HUES48 (cell line): ENCODE data around the gene KLF6.

Experiments used
- H3K27ac ChIP-seq: one replicate; pipeline ENCODE4 v1.7.0; 2013; ENCODE audit warnings: low read depth, low read length, inconsistent platforms
- H3K27me3 ChIP-seq: 2 replicates; pipeline ENCODE4 v1.6.1; 2013; ENCODE audit warnings: mild to moderate bottlenecking, low read length; ENCODE audit not compliant: control insufficient read depth, insufficient read depth
- H3K36me3 ChIP-seq: 2 replicates; pipeline ENCODE4 v1.6.1; 2013; ENCODE audit warnings: low read length; ENCODE audit not compliant: control insufficient read depth, insufficient read depth
- H3K4me1 ChIP-seq: 2 replicates; pipeline ENCODE4 v1.6.1; 2013; ENCODE audit warnings: mild to moderate bottlenecking, low read length; ENCODE audit not compliant: control insufficient read depth, insufficient read depth
- H3K4me3 ChIP-seq: 2 replicates; pipeline ENCODE4 v1.5.1; 2013; ENCODE audit warnings: mild to moderate bottlenecking, low read depth, low read length
- H3K9ac ChIP-seq: 2 replicates; pipeline ENCODE4 v1.6.1; 2013; ENCODE audit warnings: mild to moderate bottlenecking, low read depth, low read length, moderate library complexity
- H3K9me3 ChIP-seq: 2 replicates; pipeline ENCODE4 v1.6.1; 2013; ENCODE audit warnings: low read length; ENCODE audit not compliant: control insufficient read depth, insufficient read depth

KLF6 gene

GRCh38 chr10:3786295-3787015 lies 1.4 kb upstream of the KLF6 start:
- Histone ChIP-seq H3K4me3 (peak overlapping the region; percentile 69), H3K27me3 (peaks cover 5% of the 10 kb centered on the region; the same call in 1 of the 2 replicates), H3K9ac (peak overlapping the region; percentile 92), H3K27ac (peak overlapping the region; percentile 97), H3K4me1 (peaks cover 31% of the 10 kb centered on the region), H3K9me3 (no peaks in the 10 kb centered on the region), H3K36me3 (peaks cover 7% of the 10 kb centered on the region)

DNA sequence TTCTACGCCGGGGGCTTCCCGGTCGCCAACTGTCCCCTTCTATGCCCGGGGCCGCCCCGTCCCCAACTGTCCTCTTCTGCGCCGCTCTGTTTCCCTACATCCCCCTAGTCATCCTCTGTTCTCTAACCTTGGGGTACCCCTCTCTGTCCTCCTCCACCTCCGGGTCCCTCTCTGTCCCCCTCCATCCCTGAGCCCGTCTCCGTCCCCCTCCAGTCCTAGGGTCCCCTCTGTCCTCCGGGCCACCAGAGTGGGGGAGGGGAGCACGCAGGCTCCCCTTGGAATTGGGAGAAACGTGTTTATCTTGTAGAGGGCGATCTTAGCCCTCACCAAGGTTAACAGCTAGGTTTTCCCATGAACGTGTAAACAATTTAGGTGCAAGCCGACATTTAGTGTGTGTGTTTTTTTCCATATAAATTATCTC lies 852 bp upstream of the KLF6 start:
- peaks cover 13% of the 10 kb centered on the region for H3K36me3 ChIP-seq
- peak overlapping the region; percentile 69 for H3K4me3 ChIP-seq
- H3K9ac ChIP-seq = peak overlapping the region; percentile 92
- H3K9me3 ChIP-seq = no peaks in the 10 kb centered on the region
- peak overlapping the region; percentile 97 for H3K27ac ChIP-seq
- peaks cover 5% of the 10 kb centered on the region; the same call in 1 of the 2 replicates for H3K27me3 ChIP-seq
- peaks cover 31% of the 10 kb centered on the region for H3K4me1 ChIP-seq

DNA sequence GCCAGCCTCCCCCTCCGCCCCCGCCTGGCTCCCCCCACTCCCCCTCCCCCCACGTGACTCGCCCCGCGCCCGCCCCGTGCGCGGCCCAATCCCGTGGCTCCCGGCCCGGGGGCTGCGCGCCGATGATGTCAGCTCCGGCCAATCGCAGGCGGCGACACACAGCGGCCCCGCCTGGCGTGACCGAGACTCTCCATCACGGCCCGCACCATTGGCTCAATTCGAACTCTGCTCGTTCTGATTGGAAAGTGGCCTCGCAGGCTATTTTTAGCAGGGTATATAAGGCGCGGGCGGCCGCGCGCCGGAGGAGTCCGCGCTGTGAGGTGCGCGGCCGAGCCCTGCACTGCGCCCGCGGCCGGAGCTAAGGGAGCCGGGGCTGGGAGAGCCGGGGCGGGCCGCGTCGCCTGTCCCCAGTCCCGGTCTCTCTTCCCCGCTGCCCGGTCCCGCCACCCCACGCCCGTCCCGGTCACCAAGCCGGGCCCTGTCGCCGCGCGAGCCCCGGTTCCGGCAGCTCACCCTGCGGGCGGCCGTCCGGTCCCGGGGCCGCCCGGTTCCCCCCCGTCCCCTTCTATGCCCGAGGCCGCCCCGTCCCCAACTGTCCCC lies 342 bp upstream of the KLF6 start:
- Histone ChIP-seq H3K4me1 (peaks cover 31% of the 10 kb centered on the region), H3K4me3 (peak overlapping the region; percentile 85), H3K9me3 (no peaks in the 10 kb centered on the region), H3K27ac (peak overlapping the region; percentile 99), H3K27me3 (peaks cover 5% of the 10 kb centered on the region; the same call in 1 of the 2 replicates), H3K9ac (peak overlapping the region; percentile 97), H3K36me3 (peaks cover 18% of the 10 kb centered on the region)

DNA sequence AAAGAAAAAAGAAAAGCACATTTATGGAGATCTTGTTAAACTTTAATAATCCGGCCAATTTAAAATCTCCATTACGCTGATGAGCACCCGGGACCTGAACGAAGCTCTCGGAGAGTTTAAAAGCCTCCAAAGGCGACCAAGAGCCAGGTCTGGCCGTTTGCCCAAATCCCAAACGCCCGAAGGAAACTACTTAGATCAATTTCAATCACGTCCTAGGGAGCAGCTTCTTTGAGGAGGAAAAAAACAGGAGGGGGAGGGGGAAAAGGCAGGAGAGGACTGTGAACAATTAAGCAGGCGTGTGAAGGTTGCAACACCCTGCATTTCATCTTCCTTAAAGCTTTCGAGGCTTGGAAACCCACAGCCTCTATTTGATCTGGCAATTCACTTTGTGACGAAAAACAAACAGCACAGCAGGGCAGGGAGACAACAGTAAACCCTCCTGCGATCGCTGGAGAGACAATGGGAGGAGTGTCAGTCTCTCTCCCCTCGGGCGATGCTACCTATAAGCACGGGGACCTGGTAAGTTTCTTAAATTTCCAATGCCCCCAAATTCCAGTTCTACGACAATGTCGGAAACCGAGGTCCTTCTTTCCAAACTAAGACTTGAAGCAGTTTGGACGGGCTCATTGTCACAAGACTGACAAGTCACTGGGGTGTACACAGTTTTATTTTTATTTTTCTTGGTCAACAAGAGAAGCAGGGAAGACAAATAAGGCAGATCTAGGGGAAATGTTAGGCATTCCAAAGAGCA lies 1.2 kb downstream of the KLF6 start:
- no peaks in the 10 kb centered on the region for H3K9me3 ChIP-seq
- H3K36me3 ChIP-seq = peaks cover 33% of the 10 kb centered on the region
- H3K27me3 ChIP-seq = peaks cover 5% of the 10 kb centered on the region; the same call in 1 of the 2 replicates
- peak overlapping the region; percentile 99 for H3K27ac ChIP-seq
- H3K9ac ChIP-seq = peak overlapping the region; percentile 97
- peaks cover 31% of the 10 kb centered on the region for H3K4me1 ChIP-seq
- H3K4me3 ChIP-seq = peak overlapping the region; percentile 85

DNA sequence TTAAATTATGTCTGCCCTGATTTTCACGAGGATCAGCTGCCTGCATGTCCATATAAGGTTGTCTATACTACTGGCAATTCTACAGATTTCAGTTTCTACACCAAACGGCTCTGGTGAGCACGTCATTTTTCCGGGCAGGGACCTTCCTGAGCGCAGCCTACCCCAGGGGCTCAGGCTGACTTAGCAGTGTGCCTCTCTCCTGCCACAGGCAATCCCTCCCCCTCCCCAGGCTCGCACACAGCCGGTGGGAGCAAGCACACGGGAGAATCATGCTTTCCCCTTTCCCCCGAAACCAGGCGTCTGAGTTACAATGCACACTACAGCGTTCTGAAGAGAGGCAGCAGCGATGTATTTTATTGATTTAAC lies 1.7 kb downstream of the KLF6 start:
- peaks cover 31% of the 10 kb centered on the region for H3K4me1 ChIP-seq
- peaks cover 38% of the 10 kb centered on the region for H3K36me3 ChIP-seq
- peak overlapping the region; percentile 97 for H3K9ac ChIP-seq
- no peaks in the 10 kb centered on the region for H3K9me3 ChIP-seq
- peaks cover 5% of the 10 kb centered on the region; the same call in 1 of the 2 replicates for H3K27me3 ChIP-seq
- H3K27ac ChIP-seq = peak overlapping the region; percentile 99
- peak overlapping the region; percentile 85 for H3K4me3 ChIP-seq

DNA sequence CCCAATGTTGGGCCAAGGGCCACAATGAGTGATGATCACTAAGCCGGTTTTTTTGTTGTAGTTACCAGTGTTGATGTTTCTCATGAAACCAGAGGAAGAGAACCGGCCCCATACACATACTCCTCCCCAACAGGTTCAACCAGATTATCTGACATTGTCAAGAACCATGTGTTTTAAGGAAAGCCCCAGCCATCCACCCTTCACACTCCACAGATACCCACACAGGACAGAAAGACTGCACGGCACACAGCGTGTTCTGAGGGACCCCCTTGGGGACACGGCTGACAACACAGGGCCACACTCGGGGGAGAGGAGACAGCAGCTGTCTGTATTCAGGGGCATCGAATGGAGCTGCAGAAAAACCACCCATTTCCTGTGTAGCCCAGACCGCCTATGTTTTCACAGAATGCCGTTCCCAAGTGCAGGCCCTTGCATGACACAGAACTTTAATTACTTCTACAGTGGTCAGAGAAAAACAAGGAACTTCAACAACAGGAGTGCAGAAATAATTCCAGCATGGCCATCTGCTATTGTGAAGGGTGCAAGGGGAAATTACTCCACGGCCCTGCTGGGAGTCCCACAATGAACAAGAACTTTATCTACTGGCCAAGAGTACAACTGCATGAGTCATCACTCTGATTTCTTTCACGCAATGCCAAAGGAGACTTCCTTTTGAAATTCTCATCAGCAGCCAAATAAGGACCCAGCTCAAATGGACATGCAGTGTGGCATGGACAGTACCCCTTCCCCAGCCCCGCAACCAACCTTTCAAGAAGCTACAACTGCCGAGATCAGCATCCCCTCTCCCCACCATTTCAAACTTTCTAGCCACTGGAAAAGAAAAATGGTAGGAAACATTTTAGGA lies 2.3 kb downstream of the KLF6 start:
- peak overlapping the region; percentile 99 for H3K27ac ChIP-seq
- H3K4me1 ChIP-seq = peaks cover 29% of the 10 kb centered on the region

GRCh38 chr10:3782146-3782450 lies 2.9 kb downstream of the KLF6 start:
- peaks cover 50% of the 10 kb centered on the region for H3K36me3 ChIP-seq

More for the DNA sequence above, 2.3 kb downstream of the KLF6 start:
- Histone ChIP-seq H3K9me3 (no peaks in the 10 kb centered on the region), H3K27me3 (peaks cover 5% of the 10 kb centered on the region; the same call in 1 of the 2 replicates), H3K36me3 (peaks cover 45% of the 10 kb centered on the region), H3K4me3 (peak overlapping the region; percentile 85), H3K9ac (peak overlapping the region; percentile 97)

GRCh38 chr10:3781468-3782145 lies 3.4 kb downstream of the KLF6 start:
- Histone ChIP-seq H3K4me1 (peaks cover 24% of the 10 kb centered on the region), H3K36me3 (peaks cover 55% of the 10 kb centered on the region), H3K4me3 (peak overlapping the region; percentile 85)

More at GRCh38 chr10:3782146-3782450, 2.9 kb downstream of the KLF6 start:
- H3K27me3 ChIP-seq = peaks cover 4% of the 10 kb centered on the region; the same call in 1 of the 2 replicates
- peak overlapping the region; percentile 99 for H3K27ac ChIP-seq
- H3K9ac ChIP-seq = no peak overlapping the region
- H3K4me1 ChIP-seq = peaks cover 26% of the 10 kb centered on the region
- H3K9me3 ChIP-seq = no peaks in the 10 kb centered on the region
- peak overlapping the region; percentile 85 for H3K4me3 ChIP-seq

DNA sequence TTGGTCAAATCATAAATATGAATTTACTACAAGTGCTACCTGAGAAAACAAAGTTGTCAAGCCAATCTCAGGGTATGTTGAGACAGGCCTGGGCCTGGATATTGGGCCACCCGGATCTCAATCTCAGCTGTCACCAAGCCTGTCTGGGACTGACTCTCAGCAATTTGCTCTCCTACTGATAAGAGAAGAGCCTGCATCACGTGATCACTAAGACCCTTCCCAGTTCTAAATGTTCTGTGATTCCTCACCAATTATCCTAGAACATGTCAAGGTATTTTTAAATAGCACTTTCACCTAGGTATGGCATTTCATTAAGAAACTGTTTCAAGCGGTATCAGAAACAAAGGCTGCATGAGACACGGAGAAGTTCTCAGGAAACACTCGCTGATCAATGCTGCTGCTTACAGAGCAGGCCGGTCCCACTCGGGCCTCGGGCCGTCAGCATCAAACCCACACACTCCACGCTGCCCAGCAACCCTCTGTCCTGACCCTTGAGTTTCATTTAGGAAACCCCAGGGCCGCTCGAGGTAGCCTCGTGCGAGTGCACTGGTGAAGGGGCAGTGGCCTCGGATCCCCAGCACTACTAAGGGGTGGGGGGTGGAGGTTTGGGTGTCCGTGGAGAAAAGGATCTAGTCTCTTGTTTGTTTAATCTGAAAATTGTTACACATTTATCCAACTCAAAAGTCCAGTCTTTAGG lies 4.1 kb downstream of the KLF6 start:
- Histone ChIP-seq H3K9ac (no peak overlapping the region; the same call in 1 of the 2 replicates), H3K4me3 (no peak overlapping the region), H3K36me3 (peaks cover 56% of the 10 kb centered on the region), H3K27ac (peak overlapping the region; percentile 35), H3K9me3 (no peaks in the 10 kb centered on the region), H3K4me1 (peaks cover 27% of the 10 kb centered on the region), H3K27me3 (no peaks in the 10 kb centered on the region)

More at GRCh38 chr10:3781468-3782145, 3.4 kb downstream of the KLF6 start:
- H3K27ac ChIP-seq = no peak overlapping the region
- H3K9me3 ChIP-seq = no peaks in the 10 kb centered on the region
- no peak overlapping the region for H3K9ac ChIP-seq
- H3K27me3 ChIP-seq = no peaks in the 10 kb centered on the region
